ENCODE results near the gene CCDC170. TPM values are rescaled to one million over a fixed set of nuclear protein-coding genes. Genes with fewer than 3 reads are reported as not detected.

CCDC170 gene
- total and polyA plus RNA-seq, 4 donors = 0.37 to 0.59 (median 0.45) TPM

- WGBS = 88% methylated on average over 4 of the region's 4 CpGs
- peaks cover 0 to under 1% (median 0%) of the 10 kb centered on the region in 4 donors for H3K36me3 ChIP-seq (ENCODE audit: control insufficient read depth in 4 of 4, insufficient read depth in 3 of 4, low read depth in 1 of 4, low read length in 3 of 4)
- H3K27me3 ChIP-seq (ENCODE audit: control insufficient read depth in 4 of 4, insufficient read depth in 4 of 4, low read length in 3 of 4) = no peaks in the 10 kb centered on the region
- peaks cover 0 to 1% (median 0%) of the 10 kb centered on the region in 4 donors for H3K9me3 ChIP-seq (ENCODE audit: control insufficient read depth in 4 of 4, low read length in 3 of 4)
- DNase-seq (ENCODE audit: low spot score) = no peak
- H3K4me3 ChIP-seq (ENCODE audit: low read depth in 1 of 3, low read length in 3 of 3) = no peak overlapping the region
- H3K4me1 ChIP-seq (ENCODE audit: control insufficient read depth in 4 of 4, insufficient read depth in 4 of 4, low read length in 3 of 4) = peaks cover 0 to 12% (median 3%) of the 10 kb centered on the region in 4 donors
- H3K9ac ChIP-seq (ENCODE audit: low read depth in 1 of 2, low read length in 2 of 2) = no peak overlapping the region
- H3K27ac ChIP-seq (ENCODE audit: low read depth in 1 of 2, low read length in 2 of 2) = no peak overlapping the region
- no peak for TF ChIP-seq FOXA1 (IDR thresholded peaks at IDR 0.05)
- TF ChIP-seq SP1 (IDR thresholded peaks at IDR 0.05) = no peak
- TF ChIP-seq HNF4A (conservative IDR thresholded peaks at IDR 0.05) = no peak
- no peak for TF ChIP-seq ZBTB33 (IDR thresholded peaks at IDR 0.05)
- TF ChIP-seq NR2F2 (IDR thresholded peaks at IDR 0.05) = no peak
- TF ChIP-seq ATF3 (IDR thresholded peaks at IDR 0.05) = no peak
- no peak for TF ChIP-seq TAF1 (conservative IDR thresholded peaks at IDR 0.05)
- no peak for TF ChIP-seq YY1 (IDR thresholded peaks at IDR 0.05)
- no peak for TF ChIP-seq GABPA (IDR thresholded peaks at IDR 0.05 in 1 of 2, conservative IDR thresholded peaks at IDR 0.05 in 1 of 2)
- no peak for TF ChIP-seq REST (IDR thresholded peaks at IDR 0.05)
- no peak for TF ChIP-seq RAD21 (IDR thresholded peaks at IDR 0.05)
- no peak for TF ChIP-seq FOXA2 (IDR thresholded peaks at IDR 0.05)
- TF ChIP-seq EGR1 (IDR thresholded peaks at IDR 0.05; ENCODE audit: low read depth in 2 of 2) = no peak
- no peak for TF ChIP-seq JUND (IDR thresholded peaks at IDR 0.05)
Observed at GRCh38 chr6:151649835-151650234, 156.0 kb downstream of the CCDC170 start.

GRCh38 chr6:151651639-151652038 is 157.8 kb downstream of the CCDC170 start:
- DNase-seq (ENCODE audit: low spot score) = no peak
- peaks cover 0 to 20% (median 3%) of the 10 kb centered on the region in 4 donors for H3K4me1 ChIP-seq (ENCODE audit: control insufficient read depth in 4 of 4, insufficient read depth in 4 of 4, low read length in 3 of 4)
- no peak overlapping the region for H3K9ac ChIP-seq (ENCODE audit: low read depth in 1 of 2, low read length in 2 of 2)
- TF ChIP-seq HNF4A (conservative IDR thresholded peaks at IDR 0.05) (peak; percentile 50 to 52), FOXA1 (IDR thresholded peaks at IDR 0.05) (no peak), YY1 (IDR thresholded peaks at IDR 0.05) (no peak)
- H3K9me3 ChIP-seq (ENCODE audit: control insufficient read depth in 4 of 4, low read length in 3 of 4) = peaks cover 0 to 2% (median under 1%) of the 10 kb centered on the region in 4 donors
- 46% methylated on average over 3 of the region's 3 CpGs for WGBS
- no peaks in the 10 kb centered on the region for H3K27me3 ChIP-seq (ENCODE audit: control insufficient read depth in 4 of 4, insufficient read depth in 4 of 4, low read length in 3 of 4)
- no peak overlapping the region for H3K4me3 ChIP-seq (ENCODE audit: low read depth in 1 of 3, low read length in 3 of 3)
- peaks cover 0 to 2% (median 0%) of the 10 kb centered on the region in 4 donors for H3K36me3 ChIP-seq (ENCODE audit: control insufficient read depth in 4 of 4, insufficient read depth in 3 of 4, low read depth in 1 of 4, low read length in 3 of 4)
- no peak overlapping the region for H3K27ac ChIP-seq (ENCODE audit: low read depth in 1 of 2, low read length in 2 of 2)
